Neural cell (in vitro differentiated cells): Measurements from ENCODE around the gene FOXF2. TPM values are rescaled to one million over a fixed set of nuclear protein-coding genes. Genes with fewer than 3 reads are reported as not detected.

Experiments
- H2AFZ ChIP-seq: fragments of 200-600, 300-800 bp; sonication (generic), shearing (Covaris generic); 2 replicates; pipeline ENCODE4 v1.6.0; 2014; ENCODE audit warnings: low read depth, mild to moderate bottlenecking, antibody characterized with exemption, low read length, moderate library complexity
- H3F3A ChIP-seq: fragments of 200-600 bp; shearing (Covaris generic); 2 replicates; pipeline ENCODE4 v1.6.1; 2016; ENCODE audit warnings: mild to moderate bottlenecking, moderate library complexity, mixed read lengths, antibody characterized with exemption, low read length; ENCODE audit not compliant: insufficient read depth, poor library complexity, severe bottlenecking
- H3K27ac ChIP-seq: fragments of 200-600, 300-800 bp; sonication (generic), shearing (Covaris generic); 2 replicates; pipeline ENCODE4 v1.5.1; 2014; ENCODE audit warnings: mild to moderate bottlenecking, low read length, moderate library complexity
- H3K27me3 ChIP-seq: fragments of 300-800, 200-600 bp; sonication (generic), shearing (Covaris generic); 2 replicates; pipeline ENCODE4 v1.6.0; 2014; ENCODE audit warnings: mild to moderate bottlenecking, low read depth, low read length, moderate library complexity; ENCODE audit not compliant: insufficient read depth
- H3K36me3 ChIP-seq: fragments of 300-800, 200-600 bp; sonication (generic), shearing (Covaris generic); 2 replicates; pipeline ENCODE4 v1.5.1; 2014; ENCODE audit warnings: mild to moderate bottlenecking, antibody characterized with exemption, low read length, moderate library complexity; ENCODE audit not compliant: insufficient read depth
- H3K4me2 ChIP-seq: fragments of 300-800, 200-600 bp; sonication (generic), shearing (Covaris generic); 2 replicates; pipeline ENCODE4 v1.6.0; 2014; ENCODE audit warnings: mild to moderate bottlenecking, low read length
- H3K4me3 ChIP-seq: fragments of 300-800, 200-600 bp; sonication (generic), shearing (Covaris generic); 2 replicates; pipeline ENCODE4 v1.5.1; 2014; ENCODE audit warnings: mild to moderate bottlenecking, low read length, moderate library complexity
- H3K79me2 ChIP-seq: fragments of 200-600 bp; shearing (Covaris generic); replicated peaks from 2 replicates; pipeline ENCODE4 v1.6.0; 2014; ENCODE audit warnings: mild to moderate bottlenecking, low read length, moderate library complexity; ENCODE audit not compliant: insufficient read depth
- H3K9ac ChIP-seq: fragments of 300-800, 200-600 bp; sonication (generic), shearing (Covaris generic); 2 replicates; pipeline ENCODE4 v1.6.1; 2016; ENCODE audit warnings: mild to moderate bottlenecking, low read length, mixed read lengths
- H3K9me2 ChIP-seq: fragments of 200-600 bp; shearing (Covaris generic); 2 replicates; pipeline ENCODE4 v1.6.1; 2016; ENCODE audit warnings: mild to moderate bottlenecking, low read length, mixed read lengths; ENCODE audit not compliant: insufficient read depth
- H3K9me3 ChIP-seq: fragments of 200-600, 300-800 bp; sonication (generic), shearing (Covaris generic); 2 replicates; pipeline ENCODE4 v1.6.1; 2016; ENCODE audit warnings: mild to moderate bottlenecking, mixed run types, low read length, moderate library complexity, mixed read lengths
- H4K20me1 ChIP-seq: fragments of 200-600 bp; shearing (Covaris generic); 2 replicates; pipeline ENCODE4 v1.6.1; 2016; ENCODE audit warnings: mild to moderate bottlenecking, mixed run types; ENCODE audit not compliant: insufficient read depth
- EP300 ChIP-seq: fragments of 450-650 bp; conservative IDR thresholded peaks from 2 replicates; pipeline ENCODE4 v1.6.1; 2014; ENCODE audit warnings: antibody characterized with exemption, mild to moderate bottlenecking, moderate library complexity; ENCODE audit not compliant: poor library complexity, severe bottlenecking
- EZH2 ChIP-seq: fragments of 200-600, 300-800 bp; shearing (Covaris generic), sonication (generic); IDR thresholded peaks from 2 replicates; pipeline ENCODE4 v1.6.1; 2014; ENCODE audit warnings: antibody characterized with exemption, low read length, borderline replicate concordance, mild to moderate bottlenecking; ENCODE audit not compliant: insufficient read depth, poor library complexity, severe bottlenecking
- MXI1 ChIP-seq: fragments of 450-650 bp; conservative IDR thresholded peaks from 2 replicates; pipeline ENCODE4 v1.6.1; 2014; ENCODE audit warnings: antibody characterized with exemption, mild to moderate bottlenecking; ENCODE audit not compliant: poor library complexity, severe bottlenecking
- POLR2AphosphoS5 ChIP-seq: IDR thresholded peaks from 2 replicates; pipeline ENCODE4 v1.6.1; 2012
- RAD21 ChIP-seq: fragments of 450-650 bp; conservative IDR thresholded peaks from 2 replicates; pipeline ENCODE4 v1.6.1; 2014; ENCODE audit warnings: antibody characterized with exemption, mild to moderate bottlenecking, moderate library complexity
- SMC3 ChIP-seq: fragments of 450-650 bp; conservative IDR thresholded peaks from 2 replicates; pipeline ENCODE4 v1.6.1; 2014; ENCODE audit warnings: antibody characterized with exemption, mild to moderate bottlenecking, moderate library complexity; ENCODE audit not compliant: poor library complexity
- TAF1 ChIP-seq: IDR thresholded peaks from 2 replicates; pipeline ENCODE4 v1.6.1; 2012; ENCODE audit warnings: low read depth
- polyA plus RNA-seq: library from polyadenylated mRNA; depleted of rRNA; stranded (reverse); fragments of >200 nt; gene quantifications from 2 replicates; pipeline ENCODE4 v1.2.3, GENCODE V29; 2014
- TF ChIP-seq, protein P1 (sequence below): fragments of 450-650 bp; IDR thresholded peaks from 2 replicates; pipeline ENCODE4 v1.5.1; 2014; ENCODE audit warnings: antibody characterized with exemption, mild to moderate bottlenecking, moderate library complexity; ENCODE audit not compliant: poor library complexity, severe bottlenecking
- TF ChIP-seq, protein P2 (sequence below): IDR thresholded peaks from 2 replicates; pipeline ENCODE4 v1.6.1; 2012; ENCODE audit warnings: borderline replicate concordance

Gene FOXF2
- polyA plus RNA-seq, 1 donor from 2014 or later = not detected

DNA sequence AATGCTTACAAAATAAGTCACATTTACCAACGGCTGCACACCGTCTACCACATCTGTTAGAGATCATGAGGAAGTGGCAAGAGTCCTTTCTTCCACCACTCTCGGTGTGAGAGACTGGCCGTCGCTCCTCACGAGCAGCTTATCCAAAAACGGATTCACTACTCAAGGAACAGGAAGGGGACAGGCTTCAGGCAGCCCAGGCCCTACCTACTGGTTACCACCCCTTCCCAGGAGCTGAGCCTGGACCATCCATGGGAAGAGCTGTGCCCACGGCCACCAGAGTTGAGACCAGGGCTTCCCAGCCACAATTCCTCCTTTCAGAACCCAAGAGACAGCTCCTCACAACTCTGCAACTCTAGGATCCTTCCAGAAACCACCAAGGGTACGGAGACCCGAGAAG lies 37.0 kb downstream of the FOXF2 start:
- no peak for TF ChIP-seq RAD21
- no peak for TF ChIP-seq EP300
- TF ChIP-seq POLR2AphosphoS5 = no peak
- TF ChIP-seq SMC3 = no peak
- TF ChIP-seq, protein P1, sequence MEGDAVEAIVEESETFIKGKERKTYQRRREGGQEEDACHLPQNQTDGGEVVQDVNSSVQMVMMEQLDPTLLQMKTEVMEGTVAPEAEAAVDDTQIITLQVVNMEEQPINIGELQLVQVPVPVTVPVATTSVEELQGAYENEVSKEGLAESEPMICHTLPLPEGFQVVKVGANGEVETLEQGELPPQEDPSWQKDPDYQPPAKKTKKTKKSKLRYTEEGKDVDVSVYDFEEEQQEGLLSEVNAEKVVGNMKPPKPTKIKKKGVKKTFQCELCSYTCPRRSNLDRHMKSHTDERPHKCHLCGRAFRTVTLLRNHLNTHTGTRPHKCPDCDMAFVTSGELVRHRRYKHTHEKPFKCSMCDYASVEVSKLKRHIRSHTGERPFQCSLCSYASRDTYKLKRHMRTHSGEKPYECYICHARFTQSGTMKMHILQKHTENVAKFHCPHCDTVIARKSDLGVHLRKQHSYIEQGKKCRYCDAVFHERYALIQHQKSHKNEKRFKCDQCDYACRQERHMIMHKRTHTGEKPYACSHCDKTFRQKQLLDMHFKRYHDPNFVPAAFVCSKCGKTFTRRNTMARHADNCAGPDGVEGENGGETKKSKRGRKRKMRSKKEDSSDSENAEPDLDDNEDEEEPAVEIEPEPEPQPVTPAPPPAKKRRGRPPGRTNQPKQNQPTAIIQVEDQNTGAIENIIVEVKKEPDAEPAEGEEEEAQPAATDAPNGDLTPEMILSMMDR = no peak
- no peak for TF ChIP-seq EZH2
- TF ChIP-seq TAF1 = no peak
- TF ChIP-seq, protein P2, sequence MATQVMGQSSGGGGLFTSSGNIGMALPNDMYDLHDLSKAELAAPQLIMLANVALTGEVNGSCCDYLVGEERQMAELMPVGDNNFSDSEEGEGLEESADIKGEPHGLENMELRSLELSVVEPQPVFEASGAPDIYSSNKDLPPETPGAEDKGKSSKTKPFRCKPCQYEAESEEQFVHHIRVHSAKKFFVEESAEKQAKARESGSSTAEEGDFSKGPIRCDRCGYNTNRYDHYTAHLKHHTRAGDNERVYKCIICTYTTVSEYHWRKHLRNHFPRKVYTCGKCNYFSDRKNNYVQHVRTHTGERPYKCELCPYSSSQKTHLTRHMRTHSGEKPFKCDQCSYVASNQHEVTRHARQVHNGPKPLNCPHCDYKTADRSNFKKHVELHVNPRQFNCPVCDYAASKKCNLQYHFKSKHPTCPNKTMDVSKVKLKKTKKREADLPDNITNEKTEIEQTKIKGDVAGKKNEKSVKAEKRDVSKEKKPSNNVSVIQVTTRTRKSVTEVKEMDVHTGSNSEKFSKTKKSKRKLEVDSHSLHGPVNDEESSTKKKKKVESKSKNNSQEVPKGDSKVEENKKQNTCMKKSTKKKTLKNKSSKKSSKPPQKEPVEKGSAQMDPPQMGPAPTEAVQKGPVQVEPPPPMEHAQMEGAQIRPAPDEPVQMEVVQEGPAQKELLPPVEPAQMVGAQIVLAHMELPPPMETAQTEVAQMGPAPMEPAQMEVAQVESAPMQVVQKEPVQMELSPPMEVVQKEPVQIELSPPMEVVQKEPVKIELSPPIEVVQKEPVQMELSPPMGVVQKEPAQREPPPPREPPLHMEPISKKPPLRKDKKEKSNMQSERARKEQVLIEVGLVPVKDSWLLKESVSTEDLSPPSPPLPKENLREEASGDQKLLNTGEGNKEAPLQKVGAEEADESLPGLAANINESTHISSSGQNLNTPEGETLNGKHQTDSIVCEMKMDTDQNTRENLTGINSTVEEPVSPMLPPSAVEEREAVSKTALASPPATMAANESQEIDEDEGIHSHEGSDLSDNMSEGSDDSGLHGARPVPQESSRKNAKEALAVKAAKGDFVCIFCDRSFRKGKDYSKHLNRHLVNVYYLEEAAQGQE = no peak
- no peak for TF ChIP-seq MXI1
- no peaks in the 10 kb centered on the region for H3K79me2 ChIP-seq
- no peak overlapping the region for H3K27ac ChIP-seq
- H3K9ac ChIP-seq = no peak overlapping the region
- no peak overlapping the region for H3K4me2 ChIP-seq
- H3F3A ChIP-seq = no peaks in the 10 kb centered on the region
- H3K9me2 ChIP-seq = no peaks in the 10 kb centered on the region
- no peaks in the 10 kb centered on the region for H3K27me3 ChIP-seq
- H3K4me3 ChIP-seq = no peak overlapping the region
- H4K20me1 ChIP-seq = no peaks in the 10 kb centered on the region
- no peak overlapping the region for H2AFZ ChIP-seq
- H3K9me3 ChIP-seq = no peaks in the 10 kb centered on the region
- no peaks in the 10 kb centered on the region for H3K36me3 ChIP-seq

DNA sequence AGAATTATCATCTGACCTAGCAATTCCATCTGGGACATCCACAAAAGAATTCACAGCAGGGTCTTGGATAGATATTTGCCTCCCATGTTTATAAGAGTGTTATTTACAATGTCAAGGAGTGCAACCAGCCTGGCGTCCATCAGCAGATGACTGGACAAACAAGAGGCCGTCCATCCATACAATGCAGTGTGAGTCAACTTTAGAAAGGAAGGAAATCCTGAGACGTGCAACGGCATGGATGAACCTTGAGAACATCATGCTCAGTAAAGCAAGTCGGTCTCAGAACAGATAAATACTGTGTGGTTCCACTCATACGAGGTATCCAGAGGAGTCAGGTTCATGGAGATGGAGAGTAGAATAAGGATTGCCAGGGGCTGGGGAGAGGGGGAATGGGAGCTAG lies 46.4 kb downstream of the FOXF2 start:
- Histone ChIP-seq H3K27me3 (no peaks in the 10 kb centered on the region), H4K20me1 (no peaks in the 10 kb centered on the region), H3K79me2 (no peaks in the 10 kb centered on the region), H3K9me2 (no peaks in the 10 kb centered on the region), H3K4me3 (no peak overlapping the region), H3K9me3 (no peaks in the 10 kb centered on the region), H3K9ac (no peak overlapping the region), H3K36me3 (no peaks in the 10 kb centered on the region), H3K4me2 (no peak overlapping the region), H3F3A (no peaks in the 10 kb centered on the region), H3K27ac (no peak overlapping the region), H2AFZ (no peak overlapping the region)
- TF ChIP-seq, protein P1 = no peak
- TF ChIP-seq SMC3 (no peak), TAF1 (no peak), POLR2AphosphoS5 (no peak), RAD21 (no peak), MXI1 (no peak), EP300 (no peak), EZH2 (no peak)
- TF ChIP-seq, protein P2 = no peak
